ENCODE data around the gene CADPS2. TPM values are rescaled to one million over a fixed set of nuclear protein-coding genes. Genes with fewer than 3 reads are reported as not detected.

CADPS2 gene
- total RNA-seq, 5 donors from 2014 or later (not counting 1 experiment from before 2014, with no cell fraction given) = 0.15 to 0.28 (median 0.16) TPM; not detected in 2

DNA sequence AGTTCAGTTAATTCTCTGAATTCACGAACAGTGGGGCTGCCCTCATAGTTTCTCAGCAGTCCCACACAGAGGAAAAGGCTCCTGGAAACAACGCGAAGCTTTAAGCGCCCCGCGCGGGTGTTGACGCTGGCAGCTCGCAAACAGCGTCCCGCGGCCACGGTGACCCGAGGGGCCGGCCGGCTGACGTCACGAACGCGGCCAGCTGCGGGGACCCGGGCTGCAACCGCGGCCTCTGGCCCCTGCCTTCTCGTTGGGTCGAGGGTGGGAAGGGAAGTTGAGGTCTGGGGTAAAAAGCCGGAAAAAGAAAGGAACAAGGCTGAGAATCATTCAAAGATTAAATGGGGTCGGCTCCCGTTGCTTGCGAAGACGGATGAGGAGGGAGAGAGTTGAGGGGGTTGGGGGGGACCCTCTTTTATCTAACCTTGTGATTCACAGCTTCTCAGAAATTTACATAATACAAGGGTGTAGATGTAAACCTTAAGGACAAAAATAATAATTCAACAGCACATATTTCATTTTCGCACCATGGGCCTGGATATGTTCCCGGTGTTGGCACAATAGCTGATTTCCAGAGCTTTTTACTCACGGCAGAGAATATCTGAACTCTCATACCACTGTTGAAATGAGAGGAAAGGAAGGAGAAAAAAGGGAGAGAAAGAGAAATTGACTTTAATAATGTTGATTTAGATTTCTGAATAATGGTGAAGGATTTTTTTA, 574.4 kb downstream of the CADPS2 start:
- H3K4me1 Mint-ChIP-seq = peaks cover 0 to 9% (median 5%) of the 10 kb centered on the region in 3 donors
- H3K27me3 Mint-ChIP-seq = peaks cover 63 to 76% of the 10 kb centered on the region in 2 donors
- Histone ChIP-seq H3K27me3 (replicated peaks in 1 of 2; ENCODE audit: control insufficient read depth in 2 of 2, extremely low read depth in 1 of 2, insufficient read depth in 2 of 2, low read length in 1 of 2) (peaks cover 16 to 48% of the 10 kb centered on the region in 2 experiments), H3K9me3 (no peaks in the 10 kb centered on the region), H3K36me3 (ENCODE audit: control insufficient read depth in 2 of 2, extremely low read depth in 1 of 2, insufficient read depth in 1 of 2, low read length in 1 of 2) (no peaks in the 10 kb centered on the region), H3K27ac (ENCODE audit: low read length) (no peak overlapping the region), H3K4me3 (ENCODE audit: control insufficient read depth in 1 of 2, extremely low read depth in 1 of 2, low read length in 1 of 2) (no peak overlapping the region), H3K4me1 (ENCODE audit: control insufficient read depth in 1 of 2, extremely low read depth in 1 of 2, insufficient read depth in 2 of 2, low read length in 2 of 2) (no peaks in the 10 kb centered on the region)
- 10% methylated on average over 22 of the region's 34 CpGs for WGBS (ENCODE audit: insufficient coverage)
- H3K36me3 Mint-ChIP-seq = no peaks in the 10 kb centered on the region
- POLR2A ChIA-PET = no interaction called here
- DNase-seq (no peak), ATAC-seq (replicated peaks in 1 of 4) (no peak)
- CTCF ChIA-PET = no interaction called here
- no peak overlapping the region for H3K4me3 Mint-ChIP-seq
- no peak overlapping the region for H3K27ac Mint-ChIP-seq
- peaks cover 2 to 8% (median 6%) of the 10 kb centered on the region in 3 donors for H3K9me3 Mint-ChIP-seq

DNA sequence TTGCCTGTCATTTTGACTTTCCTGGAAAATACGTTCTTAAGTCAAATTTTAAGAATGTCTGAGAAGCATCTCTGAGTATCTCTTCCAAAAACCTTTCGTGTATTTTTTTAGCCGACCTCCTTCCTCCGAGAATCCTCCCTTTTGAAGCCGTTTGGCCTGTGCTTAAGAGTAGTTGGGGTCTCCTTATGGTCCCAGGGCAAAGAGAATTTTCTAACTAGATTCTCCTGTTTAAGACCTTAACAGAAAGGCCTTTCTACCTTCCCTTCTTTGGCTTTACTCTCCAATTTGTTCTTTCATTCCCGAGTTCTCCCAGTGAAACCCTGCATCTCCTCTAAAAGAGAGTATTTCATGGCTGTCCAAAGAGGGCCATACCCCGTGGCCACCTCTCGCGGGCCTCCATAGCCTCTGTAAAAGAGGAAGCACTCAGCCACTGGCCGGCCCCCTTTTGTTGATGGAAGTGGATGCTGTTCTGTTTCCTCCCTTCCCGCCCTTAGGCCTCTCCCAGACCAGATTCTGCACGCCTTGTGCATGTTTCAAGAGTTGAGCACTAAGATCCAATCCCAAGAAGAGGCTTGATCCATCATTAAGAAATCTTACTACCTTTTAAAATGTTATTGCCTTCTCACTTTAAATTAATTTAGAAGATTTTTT, 575.1 kb downstream of the CADPS2 start:
- Mint-ChIP-seq H3K27me3 (peaks cover 67 to 77% of the 10 kb centered on the region in 2 donors), H3K27ac (no peak overlapping the region), H3K36me3 (no peaks in the 10 kb centered on the region), H3K4me3 (no peak overlapping the region), H3K9me3 (peaks cover 2 to 8% (median 6%) of the 10 kb centered on the region in 3 donors), H3K4me1 (peaks cover 0 to 9% (median 5%) of the 10 kb centered on the region in 3 donors)
- no peak for ATAC-seq (replicated peaks in 1 of 4)
- POLR2A ChIA-PET = no interaction called here
- Histone ChIP-seq H3K36me3 (ENCODE audit: control insufficient read depth in 2 of 2, extremely low read depth in 1 of 2, insufficient read depth in 1 of 2, low read length in 1 of 2) (no peaks in the 10 kb centered on the region), H3K4me3 (ENCODE audit: control insufficient read depth in 1 of 2, extremely low read depth in 1 of 2, low read length in 1 of 2) (no peak overlapping the region), H3K27ac (ENCODE audit: low read length) (no peak overlapping the region), H3K27me3 (replicated peaks in 1 of 2; ENCODE audit: control insufficient read depth in 2 of 2, extremely low read depth in 1 of 2, insufficient read depth in 2 of 2, low read length in 1 of 2) (peaks cover 16 to 48% of the 10 kb centered on the region in 2 experiments), H3K4me1 (ENCODE audit: control insufficient read depth in 1 of 2, extremely low read depth in 1 of 2, insufficient read depth in 2 of 2, low read length in 2 of 2) (no peaks in the 10 kb centered on the region), H3K9me3 (no peaks in the 10 kb centered on the region)
- CTCF ChIA-PET = no interaction called here
- no peak for DNase-seq
- WGBS (ENCODE audit: insufficient coverage) = 0% methylated on average over 2 of the region's 12 CpGs

DNA sequence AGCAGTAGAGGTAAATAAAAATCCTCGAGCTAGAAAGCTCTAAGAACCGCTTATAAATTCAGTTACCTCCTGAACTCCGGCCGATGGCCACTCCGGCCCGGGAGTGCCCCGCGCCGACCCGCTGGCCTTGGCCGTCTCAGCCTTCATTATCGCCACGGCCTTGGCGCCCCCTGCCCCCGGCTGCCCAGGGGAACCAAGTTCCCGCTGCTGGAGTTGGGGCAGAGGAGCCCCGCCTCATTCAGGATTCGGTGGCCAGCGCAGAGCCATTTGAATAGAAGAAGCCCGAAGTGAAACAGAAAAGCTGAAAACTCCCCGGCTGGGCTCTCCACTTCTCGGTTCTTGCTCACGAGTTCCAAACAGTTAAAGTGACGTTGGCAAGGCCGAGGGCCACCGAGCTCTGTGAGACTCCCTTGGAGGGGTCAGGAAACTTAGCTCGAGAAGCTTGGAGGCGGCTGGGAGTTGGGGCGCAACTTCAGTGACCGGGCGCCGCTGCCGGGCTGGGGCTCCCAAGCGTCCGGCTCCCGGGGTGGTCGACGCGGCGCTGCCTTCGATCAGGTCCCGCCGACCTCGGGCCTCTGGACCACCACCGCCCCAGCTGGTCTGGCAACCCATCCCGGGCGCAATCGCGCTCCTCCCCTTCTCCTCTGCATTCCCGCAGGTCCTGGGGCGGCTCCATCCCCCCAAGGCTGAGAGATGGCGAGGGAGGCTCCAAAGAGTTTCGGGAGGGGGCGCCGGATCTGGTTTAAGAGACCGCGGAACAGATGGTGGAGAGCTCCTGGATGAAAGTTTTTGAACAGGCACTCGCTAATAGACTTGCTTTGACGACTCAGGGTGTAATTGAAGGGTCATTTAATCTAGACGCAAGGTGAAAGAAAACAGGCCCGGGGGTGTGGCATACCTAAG, 575.9 kb downstream of the CADPS2 start:
- WGBS (ENCODE audit: insufficient coverage) = 7% methylated on average over 54 of the region's 61 CpGs
- Histone ChIP-seq H3K9me3 (no peaks in the 10 kb centered on the region), H3K27ac (ENCODE audit: low read length) (no peak overlapping the region), H3K4me3 (ENCODE audit: control insufficient read depth in 1 of 2, extremely low read depth in 1 of 2, low read length in 1 of 2) (no peak overlapping the region), H3K36me3 (ENCODE audit: control insufficient read depth in 2 of 2, extremely low read depth in 1 of 2, insufficient read depth in 1 of 2, low read length in 1 of 2) (no peaks in the 10 kb centered on the region), H3K4me1 (ENCODE audit: control insufficient read depth in 1 of 2, extremely low read depth in 1 of 2, insufficient read depth in 2 of 2, low read length in 2 of 2) (no peaks in the 10 kb centered on the region), H3K27me3 (replicated peaks in 1 of 2; ENCODE audit: control insufficient read depth in 2 of 2, extremely low read depth in 1 of 2, insufficient read depth in 2 of 2, low read length in 1 of 2) (peaks cover 12 to 48% of the 10 kb centered on the region in 2 experiments)
- H3K36me3 Mint-ChIP-seq = no peaks in the 10 kb centered on the region
- no peak overlapping the region for H3K4me3 Mint-ChIP-seq
- DNase-seq (no peak), ATAC-seq (replicated peaks in 1 of 4) (no peak)
- ChIA-PET CTCF (no interaction called here), POLR2A (no interaction called here)
- peak overlapping the region in 1 of 2 donors; percentile 27 for H3K27ac Mint-ChIP-seq
- H3K27me3 Mint-ChIP-seq = peaks cover 63 to 77% of the 10 kb centered on the region in 2 donors
- H3K9me3 Mint-ChIP-seq = peaks cover 2 to 6% (median 4%) of the 10 kb centered on the region in 3 donors
- H3K4me1 Mint-ChIP-seq = peaks cover 0 to 9% (median 5%) of the 10 kb centered on the region in 3 donors

DNA sequence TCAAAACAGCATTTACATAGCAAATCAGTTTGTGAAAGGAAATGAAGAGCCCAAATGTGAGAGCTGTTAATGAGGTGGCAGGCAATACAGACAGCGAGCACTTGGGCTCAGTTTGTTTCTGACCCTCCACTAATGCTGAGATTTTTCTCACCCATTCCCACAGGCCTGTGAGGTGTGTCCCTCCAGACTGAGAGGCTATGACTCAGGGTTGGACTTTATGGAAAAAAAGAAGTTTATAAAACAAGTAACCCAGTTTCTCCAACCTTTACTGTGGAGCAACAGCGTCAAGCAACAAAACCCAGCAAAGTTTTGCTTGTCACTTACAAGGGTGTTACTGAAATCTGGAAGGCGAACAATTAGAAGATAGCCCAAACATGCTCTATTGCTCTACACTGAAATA, 576.8 kb downstream of the CADPS2 start:
- Mint-ChIP-seq H3K4me3 (no peak overlapping the region), H3K27ac (no peak overlapping the region), H3K4me1 (peaks cover 0 to 9% (median 6%) of the 10 kb centered on the region in 3 donors), H3K27me3 (peaks cover 62 to 79% of the 10 kb centered on the region in 2 donors), H3K36me3 (no peaks in the 10 kb centered on the region), H3K9me3 (peaks cover 0 to 3% (median 0%) of the 10 kb centered on the region in 3 donors)
- H3K27me3 ChIP-seq (replicated peaks in 1 of 2; ENCODE audit: control insufficient read depth in 2 of 2, extremely low read depth in 1 of 2, insufficient read depth in 2 of 2, low read length in 1 of 2) = peaks cover 12 to 51% of the 10 kb centered on the region in 2 experiments
- no peak overlapping the region for H3K4me3 ChIP-seq (ENCODE audit: control insufficient read depth in 1 of 2, extremely low read depth in 1 of 2, low read length in 1 of 2)
- H3K9me3 ChIP-seq = no peaks in the 10 kb centered on the region
- 20% methylated on average over 1 of the region's 3 CpGs for WGBS (ENCODE audit: insufficient coverage)
- ATAC-seq (replicated peaks in 1 of 4) (no peak), DNase-seq (no peak)
- H3K4me1 ChIP-seq (ENCODE audit: control insufficient read depth in 1 of 2, extremely low read depth in 1 of 2, insufficient read depth in 2 of 2, low read length in 2 of 2) = no peaks in the 10 kb centered on the region
- no peaks in the 10 kb centered on the region for H3K36me3 ChIP-seq (ENCODE audit: control insufficient read depth in 2 of 2, extremely low read depth in 1 of 2, insufficient read depth in 1 of 2, low read length in 1 of 2)
- ChIA-PET CTCF (no interaction called here), POLR2A (no interaction called here)
- H3K27ac ChIP-seq (ENCODE audit: low read length) = no peak overlapping the region

DNA sequence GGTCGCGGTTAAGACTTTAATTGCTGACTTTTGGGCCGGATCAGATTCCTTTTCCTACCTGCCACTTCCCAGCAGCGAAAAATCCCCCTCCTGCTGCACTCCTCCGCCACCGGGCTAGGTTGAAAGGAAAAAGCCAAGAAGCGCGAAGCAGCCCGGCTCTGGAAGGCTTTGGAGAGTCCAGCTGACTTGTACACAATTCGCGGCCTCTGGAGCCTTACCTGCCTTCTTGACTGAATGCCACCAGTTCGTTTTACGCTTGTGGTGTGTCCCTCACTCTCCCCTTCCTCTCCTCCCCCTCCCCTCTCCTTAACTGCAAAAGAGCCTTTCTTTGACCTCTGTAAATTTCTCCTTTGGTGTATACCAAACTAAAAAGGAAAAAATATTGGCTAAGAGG, 579.0 kb downstream of the CADPS2 start:
- Mint-ChIP-seq H3K9me3 (peaks cover 0 to 4% (median 0%) of the 10 kb centered on the region in 3 donors), H3K27ac (no peak overlapping the region), H3K27me3 (peaks cover 60 to 87% of the 10 kb centered on the region in 2 donors), H3K4me3 (no peak overlapping the region), H3K36me3 (no peaks in the 10 kb centered on the region), H3K4me1 (peaks cover 0 to 9% (median 6%) of the 10 kb centered on the region in 3 donors)
- no peak for DNase-seq
- no peak overlapping the region for H3K4me3 ChIP-seq (ENCODE audit: control insufficient read depth in 1 of 2, extremely low read depth in 1 of 2, low read length in 1 of 2)
- H3K9me3 ChIP-seq = no peaks in the 10 kb centered on the region
- H3K27ac ChIP-seq (ENCODE audit: low read length) = no peak overlapping the region
- H3K36me3 ChIP-seq (ENCODE audit: control insufficient read depth in 2 of 2, extremely low read depth in 1 of 2, insufficient read depth in 1 of 2, low read length in 1 of 2) = no peaks in the 10 kb centered on the region
- POLR2A ChIA-PET = no interaction called here
- CTCF ChIA-PET = no interaction called here
- H3K27me3 ChIP-seq (replicated peaks in 1 of 2; ENCODE audit: control insufficient read depth in 2 of 2, extremely low read depth in 1 of 2, insufficient read depth in 2 of 2, low read length in 1 of 2) = peaks cover 13 to 61% of the 10 kb centered on the region in 2 experiments
- ATAC-seq (replicated peaks in 1 of 4) = no peak
- 14% methylated on average over 11 of the region's 13 CpGs for WGBS (ENCODE audit: insufficient coverage)
- no peaks in the 10 kb centered on the region for H3K4me1 ChIP-seq (ENCODE audit: control insufficient read depth in 1 of 2, extremely low read depth in 1 of 2, insufficient read depth in 2 of 2, low read length in 2 of 2)

Data from T-cell (primary cell).